Kidney (tissue), 14 donors: ENCODE data around the gene TANGO2. TPM values are rescaled to one million over a fixed set of nuclear protein-coding genes. Genes with fewer than 3 reads are reported as not detected.

Source experiments
- DNase-seq, 5 donors: peaks; one replicate each; pipeline ENCODE4 v3.0.0-alpha.2; 2013 to 2020
- FAIRE-seq: peaks from 2 replicates; lab custom pipeline; 2012; peaks lifted over from hg19 to GRCh38; lab: Jason Lieb, UNC
- H3K27ac ChIP-seq, 2 donors: one replicate each; pipeline ENCODE4 v1.7.0; 2013; ENCODE audit warnings: low read depth in 2 of 2, low read length in 2 of 2, inconsistent platforms in 1 of 2
- H3K27me3 ChIP-seq: one replicate; pipeline ENCODE4 v1.7.1; 2013; ENCODE audit warnings: low read length, inconsistent platforms; ENCODE audit not compliant: control insufficient read depth, insufficient read depth
- H3K36me3 ChIP-seq, 3 donors: one replicate each; pipeline versions ENCODE4 v1.7.0 to v1.7.1; 2013; ENCODE audit warnings: low read length in 3 of 3, control low read depth in 1 of 3, inconsistent platforms in 1 of 3; ENCODE audit not compliant: insufficient read depth in 3 of 3, control insufficient read depth in 2 of 3
- H3K4me1 ChIP-seq, 3 donors: one replicate each; pipeline versions ENCODE4 v1.7.0 to v1.7.1; 2013; ENCODE audit warnings: low read length in 3 of 3, inconsistent platforms in 1 of 3, low read depth in 1 of 3; ENCODE audit not compliant: control insufficient read depth in 2 of 3, insufficient read depth in 2 of 3
- H3K4me3 ChIP-seq, 3 donors: one replicate each; pipeline versions ENCODE4 v1.7.0 to v1.8.1; 2013; ENCODE audit warnings: low read length in 3 of 3, control low read depth in 1 of 3, inconsistent platforms in 1 of 3
- H3K9ac ChIP-seq, 3 donors: one replicate each; pipeline versions ENCODE4 v1.7.0 to v1.7.1; 2013; ENCODE audit warnings: low read length in 3 of 3, control low read depth in 1 of 3, inconsistent platforms in 1 of 3
- H3K9me3 ChIP-seq, 3 donors: one replicate each; pipeline versions ENCODE4 v1.7.0 to v1.7.1; 2013; ENCODE audit warnings: low read length in 3 of 3, control low read depth in 1 of 3, inconsistent platforms in 1 of 3; ENCODE audit not compliant: control insufficient read depth in 2 of 3, insufficient read depth in 1 of 3
- CTCF ChIP-seq: IDR thresholded peaks from 3 replicates; pipeline ENCODE4 v1.5.1; 2012; ENCODE audit warnings: mild to moderate bottlenecking, moderate library complexity, borderline replicate concordance; ENCODE audit not compliant: insufficient read depth; ENCODE audit errors: extremely low read depth
- intact Hi-C: fragments of 100-400 bp; cut with DNase I; formaldehyde crosslinking; loops from one replicate; pipeline ENCODE4 v1.11.1; 2022
- polyA plus RNA-seq: library from polyadenylated mRNA; stranded (reverse); fragments of 350-450 nt; fragmentation: Illumina TruSeq; extraction: RNeasy Lipid Tissue Mini Kit (QIAGEN cat#74804); gene quantifications from one replicate; pipeline ENCODE4 v1.2.3, GENCODE V29; 2014; ENCODE audit warnings: low read depth, low replicate concordance; ENCODE audit not compliant: insufficient read depth
- total RNA-seq: library from RNA; stranded (reverse); fragmentation: NEBNext Ultra II Directional; extraction: Animal tissue kit (Norgen Biotek cat#: 25700); gene quantifications from one replicate; pipeline ENCODE4 v1.2.1, GENCODE V29; 2021
- donor health status: control.
- donor health status: control.
- donor health status: control.
- donor health status: control.
- donor health status: control.
- donor health status: DM: yes; HTN: yes; CAD: no.
- donor health status: Normal renal cell carcinoma (clear cell type).

TANGO2 gene
- total and polyA plus RNA-seq, 2 donors from 2014 or later: 27.7 to 37.3 TPM

GRCh38 chr22:20062766-20063083 lies 41.8 kb downstream of the TANGO2 start:
- TF ChIP-seq CTCF: no peak
- FAIRE-seq (no peak), DNase-seq (no peak)
- no peak overlapping the region for H3K4me3 ChIP-seq
- H3K9me3 ChIP-seq: no peaks in the 10 kb centered on the region
- H3K36me3 ChIP-seq: peaks cover 0 to 14% (median 0%) of the 10 kb centered on the region in 3 donors
- H3K9ac ChIP-seq: no peak overlapping the region
- no peak overlapping the region for H3K27ac ChIP-seq
- peaks cover 0 to 2% (median 0%) of the 10 kb centered on the region in 3 donors for H3K4me1 ChIP-seq
- no peaks in the 10 kb centered on the region for H3K27me3 ChIP-seq
- intact Hi-C loops: no loop called here

GRCh38 chr22:20063271-20064139 lies 42.6 kb downstream of the TANGO2 start:
- Histone ChIP-seq H3K27me3 (no peaks in the 10 kb centered on the region), H3K27ac (no peak overlapping the region), H3K4me3 (no peak overlapping the region), H3K36me3 (peaks cover 0 to 14% (median 0%) of the 10 kb centered on the region in 3 donors), H3K9ac (no peak overlapping the region), H3K9me3 (no peaks in the 10 kb centered on the region), H3K4me1 (peaks cover 0 to 2% (median 0%) of the 10 kb centered on the region in 3 donors)
- FAIRE-seq (no peak), DNase-seq (peak in 4 of 5 donors; percentile 18 to 62 (median 34))
- TF ChIP-seq CTCF: no peak
- intact Hi-C loops: no loop called here

- H3K27ac ChIP-seq: no peak overlapping the region
- TF ChIP-seq CTCF: no peak
- no peak overlapping the region for H3K4me3 ChIP-seq
- FAIRE-seq: no peak
- no peaks in the 10 kb centered on the region for H3K4me1 ChIP-seq
- DNase-seq: no peak
- peaks cover 0 to 13% (median 0%) of the 10 kb centered on the region in 3 donors for H3K36me3 ChIP-seq
- no peak overlapping the region for H3K9ac ChIP-seq
- no peaks in the 10 kb centered on the region for H3K27me3 ChIP-seq
- intact Hi-C loops: no loop called here
- H3K9me3 ChIP-seq: no peaks in the 10 kb centered on the region
These were observed 43.2 kb downstream of the TANGO2 start for GRCh38 chr22:20064140-20064480.
